ENCODE results near the gene UBE2J2. TPM values are rescaled to one million over a fixed set of nuclear protein-coding genes. Genes with fewer than 3 reads are reported as not detected.

The UBE2J2 gene
- total and polyA plus RNA-seq, 2 of the 13 experiments (the other 11 are each of a cell fraction or from before 2014, with no cell fraction given), result 25.4 to 29.4 TPM

GRCh38 chr1:1306661-1307260 lies 33.1 kb upstream of the UBE2J2 start (continued):
- TF ChIP-seq ZNF276 (CRISPR knock-in tag; IDR thresholded peaks at IDR 0.05; ENCODE audit: low read depth) (no peak), ZNF816 (CRISPR knock-in tag; IDR thresholded peaks at IDR 0.05; ENCODE audit: borderline replicate concordance) (no peak), CBX1 (IDR thresholded peaks at IDR 0.05; ENCODE audit: low read depth) (peak; percentile 46), THAP8 (CRISPR knock-in tag; IDR thresholded peaks at IDR 0.05; ENCODE audit: borderline replicate concordance) (no peak), KAT7 (CRISPR knock-in tag; IDR thresholded peaks at IDR 0.05; ENCODE audit: borderline replicate concordance) (peak; percentile 36; the same call in 1 of the 2 replicates), EED (CRISPR knock-in tag; IDR thresholded peaks at IDR 0.05) (no peak), BRCA1 (CRISPR knock-in tag; IDR thresholded peaks at IDR 0.05) (no peak), TERF1 (CRISPR knock-in tag; IDR thresholded peaks at IDR 0.05) (no peak), ZNF883 (CRISPR knock-in tag; IDR thresholded peaks at IDR 0.05; ENCODE audit: not compliant biosample characterization) (no peak), ZNF83 (CRISPR knock-in tag; IDR thresholded peaks at IDR 0.05; ENCODE audit: borderline replicate concordance) (no peak), SNRNP70 (IDR thresholded peaks at IDR 0.05; ENCODE audit: low read depth, low read length) (no peak), FOXK2 (IDR thresholded peaks at IDR 0.05) (no peak), ZBTB40 (IDR thresholded peaks at IDR 0.05) (no peak), ZBTB40 (CRISPR knock-in tag; IDR thresholded peaks at IDR 0.05) (no peak), MXI1 (IDR thresholded peaks at IDR 0.05; ENCODE audit: borderline replicate concordance, low read depth, low read length) (peak; percentile 63; the same call in 1 of the 3 replicates), PLRG1 (conservative IDR thresholded peaks at IDR 0.05) (no peak), ARNT (IDR thresholded peaks at IDR 0.05) (no peak), HNRNPL (IDR thresholded peaks at IDR 0.05; ENCODE audit: low read depth, low read length) (no peak), RFXAP (CRISPR knock-in tag; IDR thresholded peaks at IDR 0.05; ENCODE audit: borderline replicate concordance) (0 out of 2 replicates have a peak, but pooled peaks have one; percentile 30)

All from HepG2 (cell line).